Duodenal mucosa (tissue), 2 donors: ENCODE data around the gene PTPRG.

Experiments used
- H3K27ac ChIP-seq: one replicate; pipeline ENCODE4 v1.7.0; 2013; ENCODE audit warnings: low read depth, low read length
- H3K27me3 ChIP-seq, 2 donors: one replicate each; pipeline ENCODE4 v1.7.0; 2013; ENCODE audit warnings: low read length in 2 of 2, control low read depth in 1 of 2; ENCODE audit not compliant: insufficient read depth in 2 of 2, control insufficient read depth in 1 of 2
- H3K36me3 ChIP-seq, 2 donors: one replicate each; pipeline ENCODE4 v1.7.0; 2013; ENCODE audit warnings: low read length in 2 of 2, control low read depth in 1 of 2; ENCODE audit not compliant: insufficient read depth in 2 of 2, control insufficient read depth in 1 of 2
- H3K4me1 ChIP-seq, 2 donors: one replicate each; pipeline ENCODE4 v1.7.0; 2013; ENCODE audit warnings: low read length in 2 of 2, control low read depth in 1 of 2; ENCODE audit not compliant: insufficient read depth in 2 of 2, control insufficient read depth in 1 of 2
- H3K4me3 ChIP-seq, 2 donors: one replicate each; pipeline ENCODE4 v1.7.0; 2013; ENCODE audit warnings: low read length in 2 of 2, low read depth in 1 of 2
- H3K9ac ChIP-seq, 2 donors: one replicate each; pipeline ENCODE4 v1.7.0; 2013; ENCODE audit warnings: low read length in 2 of 2, low read depth in 1 of 2
- H3K9me3 ChIP-seq, 2 donors: one replicate each; pipeline ENCODE4 v1.7.0; 2013; ENCODE audit warnings: low read length in 2 of 2, control low read depth in 1 of 2; ENCODE audit not compliant: control insufficient read depth in 1 of 2

The PTPRG gene

GRCh38 chr3:61981060-61981459 is 419.7 kb downstream of the PTPRG start:
- no peak overlapping the region for H3K27ac ChIP-seq
- no peaks in the 10 kb centered on the region for H3K27me3 ChIP-seq
- no peaks in the 10 kb centered on the region for H3K36me3 ChIP-seq
- no peak overlapping the region for H3K9ac ChIP-seq
- H3K4me3 ChIP-seq, result no peak overlapping the region
- no peaks in the 10 kb centered on the region for H3K9me3 ChIP-seq
- no peaks in the 10 kb centered on the region for H3K4me1 ChIP-seq

DNA sequence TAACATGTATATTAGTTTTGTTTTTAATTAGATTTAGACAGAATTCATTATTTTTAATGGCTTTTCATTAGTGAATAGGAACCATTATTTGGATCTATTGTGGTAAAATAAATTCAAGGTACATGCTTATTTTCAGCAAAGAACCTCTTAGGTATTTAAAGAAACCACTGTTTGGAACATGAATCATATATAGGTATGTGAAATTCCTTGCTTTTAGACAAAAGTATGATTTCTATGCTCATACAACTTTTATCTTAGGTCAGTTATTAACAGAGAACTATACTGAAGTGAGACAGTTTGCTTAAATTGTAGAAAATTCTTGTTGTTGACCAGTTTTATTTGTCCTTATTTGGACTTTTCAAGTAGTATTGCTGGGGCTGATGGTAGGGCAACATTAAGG is 422.1 kb downstream of the PTPRG start:
- Histone ChIP-seq H3K27me3 (no peaks in the 10 kb centered on the region), H3K36me3 (no peaks in the 10 kb centered on the region), H3K4me1 (no peaks in the 10 kb centered on the region)

GRCh38 chr3:61985020-61985419 is 423.6 kb downstream of the PTPRG start:
- H3K9me3 ChIP-seq, result no peaks in the 10 kb centered on the region

More for the DNA sequence above, 422.1 kb downstream of the PTPRG start:
- H3K9me3 ChIP-seq, result no peaks in the 10 kb centered on the region
- no peak overlapping the region for H3K9ac ChIP-seq
- H3K27ac ChIP-seq, result no peak overlapping the region
- no peak overlapping the region for H3K4me3 ChIP-seq

GRCh38 chr3:61986473-61986872 is 425.1 kb downstream of the PTPRG start:
- Histone ChIP-seq H3K36me3 (no peaks in the 10 kb centered on the region), H3K4me1 (no peaks in the 10 kb centered on the region), H3K4me3 (no peak overlapping the region), H3K27me3 (no peaks in the 10 kb centered on the region), H3K9ac (no peak overlapping the region), H3K27ac (no peak overlapping the region), H3K9me3 (no peaks in the 10 kb centered on the region)

More at GRCh38 chr3:61985020-61985419, 423.6 kb downstream of the PTPRG start:
- no peaks in the 10 kb centered on the region for H3K27me3 ChIP-seq
- no peak overlapping the region for H3K4me3 ChIP-seq
- no peak overlapping the region for H3K27ac ChIP-seq
- no peaks in the 10 kb centered on the region for H3K4me1 ChIP-seq
- H3K36me3 ChIP-seq, result no peaks in the 10 kb centered on the region
- no peak overlapping the region for H3K9ac ChIP-seq

DNA sequence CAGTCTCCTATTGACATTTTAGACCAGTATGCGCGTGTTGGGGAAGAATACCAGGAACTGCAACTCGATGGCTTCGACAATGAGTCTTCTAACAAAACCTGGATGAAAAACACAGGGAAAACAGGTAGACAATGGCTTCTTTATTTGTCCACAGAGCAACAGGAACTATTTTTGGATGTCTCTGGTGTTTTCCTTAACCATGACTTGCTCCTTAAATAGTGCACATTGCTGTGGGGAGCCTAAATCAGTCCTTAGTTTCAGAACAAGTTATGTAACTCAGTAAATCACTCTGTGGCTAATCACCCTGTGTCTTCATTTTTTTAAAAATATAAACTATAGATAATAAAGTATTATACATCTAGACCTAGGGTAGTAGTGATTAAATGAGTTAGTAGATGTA is 428.3 kb downstream of the PTPRG start:
- H3K9me3 ChIP-seq, result no peaks in the 10 kb centered on the region
- no peak overlapping the region for H3K9ac ChIP-seq
- no peak overlapping the region for H3K27ac ChIP-seq
- H3K27me3 ChIP-seq, result no peaks in the 10 kb centered on the region
- no peaks in the 10 kb centered on the region for H3K4me1 ChIP-seq
- no peaks in the 10 kb centered on the region for H3K36me3 ChIP-seq
- H3K4me3 ChIP-seq, result no peak overlapping the region

GRCh38 chr3:61990327-61991027 is 429.1 kb downstream of the PTPRG start:
- H3K27ac ChIP-seq, result no peak overlapping the region
- H3K4me1 ChIP-seq, result no peaks in the 10 kb centered on the region
- H3K36me3 ChIP-seq, result no peaks in the 10 kb centered on the region
- H3K9ac ChIP-seq, result no peak overlapping the region
- no peak overlapping the region for H3K4me3 ChIP-seq
- H3K9me3 ChIP-seq, result no peaks in the 10 kb centered on the region
- no peaks in the 10 kb centered on the region for H3K27me3 ChIP-seq

DNA sequence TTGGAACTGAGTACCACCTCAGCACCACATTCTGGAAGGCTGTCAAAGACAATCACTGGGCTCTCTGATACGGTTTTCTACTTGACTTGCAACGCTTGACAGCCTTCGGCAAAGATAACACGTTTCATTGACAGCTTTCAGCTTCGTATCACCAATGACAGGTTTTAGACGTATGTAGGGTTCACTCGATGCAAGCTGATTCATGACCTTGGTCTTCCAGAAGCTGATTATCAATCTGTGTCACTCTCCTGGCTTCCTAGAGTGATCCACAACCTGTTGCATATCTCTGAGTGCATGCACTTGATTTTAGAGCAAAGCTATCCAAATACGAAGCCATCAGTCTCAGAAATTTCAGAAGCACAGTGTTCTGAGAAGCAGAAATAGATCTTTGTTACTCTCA is 430.3 kb downstream of the PTPRG start:
- no peaks in the 10 kb centered on the region for H3K4me1 ChIP-seq
- H3K27ac ChIP-seq, result no peak overlapping the region
- no peak overlapping the region for H3K4me3 ChIP-seq
- H3K36me3 ChIP-seq, result no peaks in the 10 kb centered on the region
- no peaks in the 10 kb centered on the region for H3K27me3 ChIP-seq
- H3K9ac ChIP-seq, result no peak overlapping the region
- H3K9me3 ChIP-seq, result no peaks in the 10 kb centered on the region

DNA sequence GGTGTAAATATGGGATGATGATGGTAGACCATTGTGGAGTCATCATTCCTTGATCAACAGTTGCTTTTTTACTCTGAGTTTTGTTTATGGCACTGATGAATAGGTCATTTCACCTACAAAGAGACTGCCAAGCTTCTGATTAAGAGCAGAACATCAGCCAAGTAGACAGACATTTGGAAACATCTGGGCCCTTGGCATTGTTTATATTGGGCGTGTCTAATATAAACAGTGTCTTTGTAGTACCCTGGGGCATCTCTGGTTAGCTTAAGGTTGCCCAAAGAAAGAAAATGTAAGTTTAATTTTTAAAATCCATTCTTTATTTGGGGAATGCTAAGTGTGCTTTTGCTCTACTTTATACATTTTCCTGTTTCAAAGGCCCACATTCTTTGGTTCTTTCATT is 435.0 kb downstream of the PTPRG start:
- Histone ChIP-seq H3K27ac (no peak overlapping the region), H3K9ac (no peak overlapping the region), H3K4me1 (no peaks in the 10 kb centered on the region), H3K27me3 (no peaks in the 10 kb centered on the region), H3K9me3 (no peaks in the 10 kb centered on the region), H3K4me3 (no peak overlapping the region), H3K36me3 (no peaks in the 10 kb centered on the region)

- Histone ChIP-seq H3K9me3 (no peaks in the 10 kb centered on the region), H3K4me1 (no peaks in the 10 kb centered on the region), H3K36me3 (no peaks in the 10 kb centered on the region), H3K9ac (no peak overlapping the region), H3K27ac (no peak overlapping the region), H3K27me3 (no peaks in the 10 kb centered on the region), H3K4me3 (no peak overlapping the region)
Measured at GRCh38 chr3:61997101-61997500, 435.7 kb downstream of the PTPRG start.

DNA sequence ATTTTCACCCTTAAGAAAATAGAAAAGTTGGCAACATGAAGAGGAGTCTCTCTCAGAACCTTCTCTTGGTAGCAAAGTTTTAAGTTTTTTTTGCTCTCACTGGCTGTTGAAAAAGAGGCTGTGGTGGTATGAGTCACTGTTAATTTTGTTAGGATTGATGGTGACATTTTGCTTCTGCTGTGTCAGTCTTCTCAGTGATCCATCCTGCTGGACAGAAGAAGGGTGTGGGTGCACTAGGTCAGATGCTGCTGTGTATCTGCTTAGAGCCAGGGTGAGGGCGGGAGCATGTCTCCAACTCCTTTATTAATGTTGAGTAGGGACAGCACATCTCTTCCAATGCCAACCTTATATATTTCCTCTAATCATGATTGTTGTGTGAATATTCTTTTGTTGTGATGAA is 442.5 kb downstream of the PTPRG start:
- no peaks in the 10 kb centered on the region for H3K9me3 ChIP-seq
- no peak overlapping the region for H3K9ac ChIP-seq
- no peak overlapping the region for H3K4me3 ChIP-seq
- peaks cover 0 to 2% of the 10 kb centered on the region in 2 donors for H3K36me3 ChIP-seq
- no peaks in the 10 kb centered on the region for H3K4me1 ChIP-seq
- no peak overlapping the region for H3K27ac ChIP-seq
- H3K27me3 ChIP-seq, result no peaks in the 10 kb centered on the region
